ENCODE data around the gene ASRGL1.
"Not testable (repeated sequence)": the region's sequence is repeated elsewhere in the genome, so short reads cannot be mapped to it uniquely, and the experiment has no call there.

Gene ASRGL1

GRCh38 chr11:62353841-62354240 is 16.6 kb downstream of the ASRGL1 start:
- no peak for DNase-seq

- DNase-seq, result no peak
These were observed 21.0 kb downstream of the ASRGL1 start for GRCh38 chr11:62358273-62358672.

DNA sequence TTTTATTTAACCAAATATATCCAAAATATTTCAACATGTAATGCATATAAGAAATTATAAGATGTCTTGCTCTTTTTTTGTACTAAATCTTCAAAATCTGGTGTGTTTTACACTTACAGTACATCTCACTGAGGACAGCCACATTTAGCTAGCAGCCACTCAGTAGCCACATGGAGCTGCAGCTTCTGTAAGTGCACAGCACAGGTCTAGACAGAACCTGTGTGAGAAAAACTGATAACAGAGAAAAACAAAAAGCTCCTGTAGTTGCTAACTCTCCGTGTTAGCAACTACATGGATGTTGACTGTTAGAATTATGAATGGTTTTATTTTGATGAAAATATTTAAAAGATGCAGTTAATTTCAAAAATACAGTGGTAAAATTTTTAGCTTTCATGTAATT is 22.2 kb downstream of the ASRGL1 start:
- DNase-seq, result no peak

- no peak for DNase-seq
These were observed 23.4 kb downstream of the ASRGL1 start for GRCh38 chr11:62360685-62361084.

DNA sequence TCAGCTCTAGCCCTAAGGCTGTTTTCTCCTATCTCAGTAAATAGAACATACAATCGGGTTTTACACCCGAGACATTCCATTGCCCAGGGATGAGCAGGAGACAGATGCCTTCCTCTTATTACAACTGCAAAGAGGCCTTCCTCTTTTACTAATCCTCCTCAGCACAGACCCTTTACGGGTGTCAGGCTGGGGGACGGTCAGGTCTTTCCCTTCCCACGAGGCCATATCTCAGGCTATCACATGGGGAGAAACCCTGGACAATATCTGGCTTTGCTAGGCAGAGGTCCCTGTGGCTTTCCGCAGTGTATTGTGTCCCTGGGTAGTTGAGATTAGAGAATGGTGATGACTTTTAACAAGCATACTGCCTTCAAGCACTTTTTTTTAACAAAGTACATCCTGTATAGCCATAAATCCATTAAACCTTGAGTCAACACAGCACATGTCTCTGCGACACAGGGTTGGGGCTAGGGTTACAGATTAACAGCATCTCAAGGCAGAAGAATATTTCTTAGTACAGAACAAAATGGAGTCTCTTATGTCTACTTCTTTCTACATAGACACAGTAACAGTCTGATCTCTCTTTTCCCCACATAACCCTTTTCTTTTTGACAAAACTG is 31.7 kb downstream of the ASRGL1 start:
- not testable (repeated sequence) for DNase-seq

GRCh38 chr11:62370743-62371440 is 33.6 kb downstream of the ASRGL1 start:
- DNase-seq, result no peak

DNA sequence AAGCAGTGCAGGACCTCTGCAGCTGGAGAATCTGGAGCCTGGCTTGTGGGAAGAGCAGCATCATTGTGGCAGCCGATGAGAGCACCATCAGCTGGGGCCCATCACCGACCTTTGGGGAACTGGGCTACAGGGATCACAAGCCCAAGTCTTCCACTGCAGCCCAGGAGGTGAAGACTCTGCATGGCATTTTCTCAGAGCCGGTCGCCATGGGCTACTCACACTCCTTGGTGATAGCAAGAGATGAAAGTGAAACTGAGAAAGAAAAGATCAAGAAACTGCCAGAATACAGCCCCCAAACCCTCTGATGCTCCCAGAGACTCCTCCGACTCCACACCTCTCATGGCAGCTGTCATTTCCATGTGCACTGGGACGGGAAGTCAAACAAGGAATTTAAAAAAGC is 35.6 kb downstream of the ASRGL1 start:
- no peak for DNase-seq

- DNase-seq, result no peak
These were observed 36.3 kb downstream of the ASRGL1 start for GRCh38 chr11:62373464-62374119.

- DNase-seq, result no peak
These were observed 37.6 kb downstream of the ASRGL1 start for GRCh38 chr11:62374801-62375200.

- DNase-seq, result peak; percentile 48
These were observed 41.3 kb downstream of the ASRGL1 start for GRCh38 chr11:62378459-62379063.

DNA sequence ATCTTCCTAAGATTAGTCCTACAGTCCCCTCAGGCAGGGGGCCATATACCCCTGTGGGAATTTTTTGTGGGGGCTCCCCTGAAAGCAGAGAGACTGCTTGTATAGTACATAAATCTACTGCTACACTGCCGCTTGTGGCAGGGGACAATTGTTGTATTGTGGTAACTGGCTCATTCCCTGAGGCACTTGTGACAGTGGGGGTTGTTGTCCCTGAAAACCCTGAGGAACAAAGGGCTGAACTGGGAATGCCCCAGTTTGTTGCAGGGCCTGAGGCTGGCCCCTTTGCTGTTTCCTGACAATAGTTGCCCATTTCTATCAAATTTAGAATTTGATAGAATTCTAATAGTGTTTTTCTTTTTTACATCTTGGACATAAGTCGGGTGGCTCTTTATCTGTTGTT is 42.3 kb downstream of the ASRGL1 start:
- not testable (repeated sequence) for DNase-seq

GRCh38 chr11:62380821-62381245 is 43.6 kb downstream of the ASRGL1 start:
- peak; percentile 59 for DNase-seq

DNA sequence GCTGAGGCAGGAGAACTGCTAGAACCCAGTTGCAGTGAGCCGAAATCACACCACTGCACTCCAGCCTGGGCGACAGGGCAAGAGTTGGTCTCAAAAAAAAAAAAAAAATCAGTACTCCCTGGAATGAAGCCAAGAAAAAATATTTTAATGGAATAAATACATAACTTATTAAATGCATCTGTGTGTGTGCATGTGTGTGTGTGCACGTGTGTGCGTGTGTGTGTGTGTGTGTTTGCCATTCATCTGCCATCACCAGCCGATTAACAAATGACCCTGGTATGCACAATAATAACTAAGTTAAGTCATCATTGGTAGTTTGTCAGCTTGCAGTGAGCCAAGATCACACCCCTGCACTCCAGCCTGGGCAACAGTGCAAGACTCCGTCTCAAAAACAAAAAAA is 46.6 kb downstream of the ASRGL1 start:
- DNase-seq, result no peak

GRCh38 chr11:62386083-62386482 is 48.8 kb downstream of the ASRGL1 start:
- DNase-seq, result not testable (repeated sequence)

DNA sequence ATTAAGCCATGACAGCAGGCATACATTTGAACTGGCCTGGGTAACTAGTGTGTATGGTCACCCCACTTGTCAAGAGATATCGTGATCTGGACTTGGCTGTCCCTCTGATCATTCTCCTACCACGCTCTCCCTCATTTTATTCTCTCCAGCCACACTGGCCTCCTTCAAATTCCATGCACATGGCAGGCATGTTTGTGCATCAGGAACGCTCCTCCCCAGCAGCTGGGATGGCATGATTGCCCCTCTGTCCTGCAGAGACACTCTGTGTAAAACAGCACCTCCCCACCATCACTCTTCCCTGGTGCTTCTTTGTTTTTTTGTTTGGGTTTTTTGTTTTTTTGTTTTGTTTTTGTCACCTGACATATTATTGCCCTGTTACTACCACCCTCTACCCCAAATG is 50.1 kb downstream of the ASRGL1 start:
- no peak for DNase-seq

DNA sequence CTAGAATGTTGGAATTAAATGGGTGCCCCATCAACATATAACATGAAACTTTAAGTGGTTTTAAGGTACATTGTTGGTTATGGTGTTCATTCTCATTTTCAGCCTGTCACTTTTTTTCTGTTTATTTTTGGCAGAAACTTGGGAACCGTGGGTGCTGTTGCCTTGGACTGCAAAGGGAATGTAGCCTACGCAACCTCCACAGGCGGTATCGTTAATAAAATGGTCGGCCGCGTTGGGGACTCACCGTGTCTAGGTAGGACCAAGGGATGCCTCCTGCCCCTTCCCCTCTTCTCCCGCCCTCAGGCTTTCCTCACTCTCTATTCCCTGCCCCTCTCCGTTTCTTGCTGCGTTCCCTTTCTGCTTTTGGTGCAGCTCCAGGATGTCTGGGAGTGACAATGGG is 51.8 kb downstream of the ASRGL1 start:
- DNase-seq, result no peak

GRCh38 chr11:62390237-62390636 is 53.0 kb downstream of the ASRGL1 start:
- DNase-seq, result no peak

GRCh38 chr11:62390722-62391121 is 53.5 kb downstream of the ASRGL1 start:
- DNase-seq, result no peak

DNA sequence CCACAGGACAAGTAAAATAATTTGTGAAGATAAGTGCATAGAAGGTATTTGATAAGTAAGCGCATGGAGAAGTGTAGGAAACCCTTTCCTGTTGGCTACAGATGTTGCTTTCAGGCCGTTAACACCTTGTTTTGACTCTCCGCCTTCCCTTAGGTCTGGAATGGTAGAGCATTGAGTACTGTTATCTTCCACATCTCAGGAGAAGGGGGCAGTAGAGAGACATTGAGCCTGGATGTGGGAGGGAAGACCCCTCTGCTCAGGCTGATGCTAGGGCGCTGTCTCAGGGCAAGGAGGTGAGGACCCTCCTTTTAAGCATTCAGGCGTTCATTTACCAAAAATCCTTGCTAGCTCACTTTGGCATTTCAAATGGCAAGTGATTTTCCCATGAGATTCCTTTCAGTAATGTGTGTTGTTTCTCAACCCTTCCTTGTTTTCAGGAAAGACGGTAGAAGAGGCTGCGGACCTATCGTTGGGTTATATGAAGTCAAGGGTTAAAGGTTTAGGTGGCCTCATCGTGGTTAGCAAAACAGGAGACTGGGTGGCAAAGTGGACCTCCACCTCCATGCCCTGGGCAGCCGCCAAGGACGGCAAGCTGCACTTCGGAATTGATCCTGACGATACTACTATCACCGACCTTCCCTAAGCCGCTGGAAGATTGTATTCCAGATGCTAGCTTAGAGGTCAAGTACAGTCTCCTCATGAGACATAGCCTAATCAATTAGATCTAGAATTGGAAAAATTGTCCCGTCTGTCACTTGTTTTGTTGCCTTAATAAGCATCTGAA is 54.6 kb downstream of the ASRGL1 start:
- no peak for DNase-seq

DNA sequence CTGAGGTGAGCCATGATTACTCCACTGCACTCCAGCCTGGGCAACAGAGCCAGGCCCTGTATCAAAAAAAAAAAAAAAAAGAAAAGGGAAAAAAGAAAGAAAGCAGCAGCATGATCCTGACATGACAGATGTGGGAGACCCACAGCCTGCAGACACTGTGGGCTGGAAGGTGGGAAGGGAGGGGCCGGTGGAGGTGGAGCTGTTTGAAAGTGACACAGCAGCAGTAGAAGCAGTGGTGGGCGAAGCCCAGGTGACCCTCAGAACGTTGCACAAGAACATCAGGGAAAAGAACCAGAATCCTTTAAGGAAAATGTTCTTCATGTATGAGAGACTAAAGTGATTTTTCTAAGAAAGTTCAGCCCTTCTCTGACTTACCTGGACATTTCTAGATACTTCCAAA is 55.3 kb downstream of the ASRGL1 start:
- no peak for DNase-seq

DNA sequence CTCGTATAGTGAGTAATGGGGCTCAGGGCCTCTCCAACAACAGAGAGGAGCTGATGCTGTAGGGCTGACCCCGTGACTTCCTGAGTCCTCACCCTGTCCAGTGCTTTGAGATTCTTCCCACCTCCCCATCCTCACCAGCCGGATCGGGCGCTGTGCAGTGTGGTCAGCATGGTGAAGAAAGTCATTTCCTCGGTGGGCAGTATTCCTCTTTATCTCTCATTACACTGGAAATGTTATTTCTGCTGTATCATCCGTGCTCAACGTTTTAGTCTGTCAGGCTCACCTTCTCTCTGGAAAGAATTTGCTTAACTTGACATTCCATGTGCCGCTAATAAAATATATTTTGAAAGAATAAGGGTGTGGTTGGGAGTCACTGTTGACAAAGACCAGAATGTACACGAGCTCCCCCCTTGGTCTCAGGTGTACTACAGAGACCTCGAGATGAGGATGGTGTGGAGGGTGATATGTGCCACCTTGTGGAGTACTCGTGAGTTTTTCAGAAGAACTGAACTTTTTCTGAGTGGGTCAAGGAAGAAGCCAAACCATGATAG is 55.9 kb downstream of the ASRGL1 start:
- peak; percentile 12 for DNase-seq

- no peak for DNase-seq
These were observed 56.5 kb downstream of the ASRGL1 start for GRCh38 chr11:62393735-62394134.
